Neural cell (in vitro differentiated cells): ENCODE data around the gene RNLS. TPM values are rescaled to one million over a fixed set of nuclear protein-coding genes. Genes with fewer than 3 reads are reported as not detected.

Experiments used
- H2AFZ ChIP-seq: fragments of 200-600, 300-800 bp; sonication (generic), shearing (Covaris generic); 2 replicates; pipeline ENCODE4 v1.6.0; 2014; ENCODE audit warnings: low read depth, mild to moderate bottlenecking, antibody characterized with exemption, low read length, moderate library complexity
- H3F3A ChIP-seq: fragments of 200-600 bp; shearing (Covaris generic); 2 replicates; pipeline ENCODE4 v1.6.1; 2016; ENCODE audit warnings: mild to moderate bottlenecking, moderate library complexity, mixed read lengths, antibody characterized with exemption, low read length; ENCODE audit not compliant: insufficient read depth, poor library complexity, severe bottlenecking
- H3K27ac ChIP-seq: fragments of 200-600, 300-800 bp; sonication (generic), shearing (Covaris generic); 2 replicates; pipeline ENCODE4 v1.5.1; 2014; ENCODE audit warnings: mild to moderate bottlenecking, low read length, moderate library complexity
- H3K27me3 ChIP-seq: fragments of 300-800, 200-600 bp; sonication (generic), shearing (Covaris generic); 2 replicates; pipeline ENCODE4 v1.6.0; 2014; ENCODE audit warnings: mild to moderate bottlenecking, low read depth, low read length, moderate library complexity; ENCODE audit not compliant: insufficient read depth
- H3K36me3 ChIP-seq: fragments of 300-800, 200-600 bp; sonication (generic), shearing (Covaris generic); 2 replicates; pipeline ENCODE4 v1.5.1; 2014; ENCODE audit warnings: mild to moderate bottlenecking, antibody characterized with exemption, low read length, moderate library complexity; ENCODE audit not compliant: insufficient read depth
- H3K4me2 ChIP-seq: fragments of 300-800, 200-600 bp; sonication (generic), shearing (Covaris generic); 2 replicates; pipeline ENCODE4 v1.6.0; 2014; ENCODE audit warnings: mild to moderate bottlenecking, low read length
- H3K4me3 ChIP-seq: fragments of 300-800, 200-600 bp; sonication (generic), shearing (Covaris generic); 2 replicates; pipeline ENCODE4 v1.5.1; 2014; ENCODE audit warnings: mild to moderate bottlenecking, low read length, moderate library complexity
- H3K79me2 ChIP-seq: fragments of 200-600 bp; shearing (Covaris generic); replicated peaks from 2 replicates; pipeline ENCODE4 v1.6.0; 2014; ENCODE audit warnings: mild to moderate bottlenecking, low read length, moderate library complexity; ENCODE audit not compliant: insufficient read depth
- H3K9ac ChIP-seq: fragments of 300-800, 200-600 bp; sonication (generic), shearing (Covaris generic); 2 replicates; pipeline ENCODE4 v1.6.1; 2016; ENCODE audit warnings: mild to moderate bottlenecking, low read length, mixed read lengths
- H3K9me2 ChIP-seq: fragments of 200-600 bp; shearing (Covaris generic); 2 replicates; pipeline ENCODE4 v1.6.1; 2016; ENCODE audit warnings: mild to moderate bottlenecking, low read length, mixed read lengths; ENCODE audit not compliant: insufficient read depth
- H3K9me3 ChIP-seq: fragments of 200-600, 300-800 bp; sonication (generic), shearing (Covaris generic); 2 replicates; pipeline ENCODE4 v1.6.1; 2016; ENCODE audit warnings: mild to moderate bottlenecking, mixed run types, low read length, moderate library complexity, mixed read lengths
- H4K20me1 ChIP-seq: fragments of 200-600 bp; shearing (Covaris generic); 2 replicates; pipeline ENCODE4 v1.6.1; 2016; ENCODE audit warnings: mild to moderate bottlenecking, mixed run types; ENCODE audit not compliant: insufficient read depth
- EP300 ChIP-seq: fragments of 450-650 bp; conservative IDR thresholded peaks from 2 replicates; pipeline ENCODE4 v1.6.1; 2014; ENCODE audit warnings: antibody characterized with exemption, mild to moderate bottlenecking, moderate library complexity; ENCODE audit not compliant: poor library complexity, severe bottlenecking
- EZH2 ChIP-seq: fragments of 200-600, 300-800 bp; shearing (Covaris generic), sonication (generic); IDR thresholded peaks from 2 replicates; pipeline ENCODE4 v1.6.1; 2014; ENCODE audit warnings: antibody characterized with exemption, low read length, borderline replicate concordance, mild to moderate bottlenecking; ENCODE audit not compliant: insufficient read depth, poor library complexity, severe bottlenecking
- MXI1 ChIP-seq: fragments of 450-650 bp; conservative IDR thresholded peaks from 2 replicates; pipeline ENCODE4 v1.6.1; 2014; ENCODE audit warnings: antibody characterized with exemption, mild to moderate bottlenecking; ENCODE audit not compliant: poor library complexity, severe bottlenecking
- POLR2AphosphoS5 ChIP-seq: IDR thresholded peaks from 2 replicates; pipeline ENCODE4 v1.6.1; 2012
- RAD21 ChIP-seq: fragments of 450-650 bp; conservative IDR thresholded peaks from 2 replicates; pipeline ENCODE4 v1.6.1; 2014; ENCODE audit warnings: antibody characterized with exemption, mild to moderate bottlenecking, moderate library complexity
- REST ChIP-seq: IDR thresholded peaks from 2 replicates; pipeline ENCODE4 v1.6.1; 2012; ENCODE audit warnings: borderline replicate concordance
- TAF1 ChIP-seq: IDR thresholded peaks from 2 replicates; pipeline ENCODE4 v1.6.1; 2012; ENCODE audit warnings: low read depth
- polyA plus RNA-seq: library from polyadenylated mRNA; depleted of rRNA; stranded (reverse); fragments of >200 nt; gene quantifications from 2 replicates; pipeline ENCODE4 v1.2.3, GENCODE V29; 2014

Gene RNLS
- polyA plus RNA-seq, 1 donor from 2014 or later, result 0.20 TPM

- no peaks in the 10 kb centered on the region for H3K27me3 ChIP-seq
- no peak overlapping the region for H3K4me3 ChIP-seq
- H3K36me3 ChIP-seq, result no peaks in the 10 kb centered on the region
- H3K4me2 ChIP-seq, result no peak overlapping the region
- no peaks in the 10 kb centered on the region for H3K79me2 ChIP-seq
- no peak overlapping the region for H3K27ac ChIP-seq
- no peaks in the 10 kb centered on the region for H3K9me3 ChIP-seq
- TF ChIP-seq EZH2, result no peak
- no peak for TF ChIP-seq MXI1
- TF ChIP-seq POLR2AphosphoS5, result no peak
- TF ChIP-seq REST, result no peak
- no peak for TF ChIP-seq RAD21
- H4K20me1 ChIP-seq, result no peaks in the 10 kb centered on the region
- no peaks in the 10 kb centered on the region for H3K9me2 ChIP-seq
- H3F3A ChIP-seq, result no peaks in the 10 kb centered on the region
- no peak overlapping the region for H3K9ac ChIP-seq
- no peak overlapping the region for H2AFZ ChIP-seq
Measured at GRCh38 chr10:88336334-88336733, 246.8 kb downstream of the RNLS start.

GRCh38 chr10:88333248-88333630, 249.9 kb downstream of the RNLS start:
- H3F3A ChIP-seq, result no peaks in the 10 kb centered on the region
- H2AFZ ChIP-seq, result no peak overlapping the region
- no peaks in the 10 kb centered on the region for H4K20me1 ChIP-seq
- no peak overlapping the region for H3K9ac ChIP-seq
- H3K27ac ChIP-seq, result no peak overlapping the region
- H3K79me2 ChIP-seq, result no peaks in the 10 kb centered on the region
- no peak for TF ChIP-seq EP300
- H3K4me3 ChIP-seq, result no peak overlapping the region
- H3K36me3 ChIP-seq, result no peaks in the 10 kb centered on the region
- H3K9me3 ChIP-seq, result no peaks in the 10 kb centered on the region
- H3K9me2 ChIP-seq, result no peaks in the 10 kb centered on the region
- no peak overlapping the region for H3K4me2 ChIP-seq
- no peaks in the 10 kb centered on the region for H3K27me3 ChIP-seq

- Histone ChIP-seq H3K27me3 (no peaks in the 10 kb centered on the region), H4K20me1 (no peaks in the 10 kb centered on the region), H3K9me3 (no peaks in the 10 kb centered on the region), H3K4me2 (no peak overlapping the region), H3K4me3 (no peak overlapping the region), H3K36me3 (no peaks in the 10 kb centered on the region), H3K79me2 (no peaks in the 10 kb centered on the region), H3K27ac (no peak overlapping the region), H3F3A (no peaks in the 10 kb centered on the region), H2AFZ (no peak overlapping the region), H3K9ac (no peak overlapping the region), H3K9me2 (no peaks in the 10 kb centered on the region)
- no peak for TF ChIP-seq TAF1
- TF ChIP-seq REST, result no peak
- TF ChIP-seq EP300, result no peak
- TF ChIP-seq RAD21, result no peak
Measured at GRCh38 chr10:88332503-88333247, 250.4 kb downstream of the RNLS start.
